Measurements from ENCODE around the gene KCNK5. TPM values are rescaled to one million over a fixed set of nuclear protein-coding genes. Genes with fewer than 3 reads are reported as not detected.

The KCNK5 gene
- total RNA-seq, 1 experiment from 2014 or later = 19.8 TPM

DNA sequence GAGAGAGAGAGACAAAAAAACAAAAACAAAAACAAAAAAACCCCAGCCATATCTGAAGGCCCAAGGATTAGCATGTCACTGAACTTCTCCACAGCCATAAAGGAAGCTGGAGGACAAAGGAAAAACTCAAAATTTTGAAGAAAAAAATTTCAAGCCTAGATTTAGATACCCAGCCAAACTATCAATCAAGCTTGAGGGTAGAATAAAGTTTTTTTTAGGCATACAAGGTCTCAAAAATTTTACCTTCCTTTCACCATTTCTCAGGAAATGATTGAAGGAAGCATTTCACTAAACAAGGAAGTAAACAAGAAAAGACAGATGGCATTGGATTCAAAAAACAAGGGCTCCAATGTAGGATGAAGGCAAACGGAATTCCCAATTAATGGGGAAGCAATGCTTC, 52.1 kb downstream of the KCNK5 start:
- BruUV-seq (replicated peaks) = no TSS peak
- H3K4me1 ChIP-seq = peaks cover 10% of the 10 kb centered on the region
- Mint-ChIP-seq H3K4me3 (ENCODE audit: unreplicated experiment) (no peak overlapping the region), H3K36me3 (ENCODE audit: insufficient read depth, unreplicated experiment) (no peaks in the 10 kb centered on the region), H3K9me3 (ENCODE audit: unreplicated experiment) (peaks cover 17% of the 10 kb centered on the region), H3K27ac (ENCODE audit: unreplicated experiment) (no peak overlapping the region), H3K4me1 (ENCODE audit: low read depth, unreplicated experiment) (peaks cover 7% of the 10 kb centered on the region), H3K27me3 (ENCODE audit: insufficient read depth, unreplicated experiment) (no peaks in the 10 kb centered on the region)
- H3K36me3 ChIP-seq (ENCODE audit: control insufficient read depth, insufficient read depth, low read length) = no peaks in the 10 kb centered on the region
- intact Hi-C loops (cut with micrococcal nuclease; ENCODE audit: unreplicated experiment) = no loop called here
- POLR2A ChIA-PET = no interaction called here
- no peaks in the 10 kb centered on the region for H3K27me3 ChIP-seq (replicated peaks; ENCODE audit: control insufficient read depth, insufficient read depth, low read length)
- TF ChIP-seq, protein P1, sequence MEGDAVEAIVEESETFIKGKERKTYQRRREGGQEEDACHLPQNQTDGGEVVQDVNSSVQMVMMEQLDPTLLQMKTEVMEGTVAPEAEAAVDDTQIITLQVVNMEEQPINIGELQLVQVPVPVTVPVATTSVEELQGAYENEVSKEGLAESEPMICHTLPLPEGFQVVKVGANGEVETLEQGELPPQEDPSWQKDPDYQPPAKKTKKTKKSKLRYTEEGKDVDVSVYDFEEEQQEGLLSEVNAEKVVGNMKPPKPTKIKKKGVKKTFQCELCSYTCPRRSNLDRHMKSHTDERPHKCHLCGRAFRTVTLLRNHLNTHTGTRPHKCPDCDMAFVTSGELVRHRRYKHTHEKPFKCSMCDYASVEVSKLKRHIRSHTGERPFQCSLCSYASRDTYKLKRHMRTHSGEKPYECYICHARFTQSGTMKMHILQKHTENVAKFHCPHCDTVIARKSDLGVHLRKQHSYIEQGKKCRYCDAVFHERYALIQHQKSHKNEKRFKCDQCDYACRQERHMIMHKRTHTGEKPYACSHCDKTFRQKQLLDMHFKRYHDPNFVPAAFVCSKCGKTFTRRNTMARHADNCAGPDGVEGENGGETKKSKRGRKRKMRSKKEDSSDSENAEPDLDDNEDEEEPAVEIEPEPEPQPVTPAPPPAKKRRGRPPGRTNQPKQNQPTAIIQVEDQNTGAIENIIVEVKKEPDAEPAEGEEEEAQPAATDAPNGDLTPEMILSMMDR (IDR thresholded peaks at IDR 0.05; ENCODE audit: insufficient read depth in 1 of 2, low read depth in 1 of 2, low read length in 1 of 2, severe bottlenecking in 1 of 2, unreplicated experiment in 1 of 2) = no peak
- no peak overlapping the region for H3K4me3 ChIP-seq (ENCODE audit: low read depth, low read length)
- CTCF ChIA-PET = interaction anchor here (1.1 kb wide), 1 partner anchor 9 kb away, joined by 3 read pairs; no protein-coding TSS in a partner anchor
- no peaks in the 10 kb centered on the region; the same call in 1 of the 2 replicates for H3K9me3 ChIP-seq
- DNase-seq = no peak

DNA sequence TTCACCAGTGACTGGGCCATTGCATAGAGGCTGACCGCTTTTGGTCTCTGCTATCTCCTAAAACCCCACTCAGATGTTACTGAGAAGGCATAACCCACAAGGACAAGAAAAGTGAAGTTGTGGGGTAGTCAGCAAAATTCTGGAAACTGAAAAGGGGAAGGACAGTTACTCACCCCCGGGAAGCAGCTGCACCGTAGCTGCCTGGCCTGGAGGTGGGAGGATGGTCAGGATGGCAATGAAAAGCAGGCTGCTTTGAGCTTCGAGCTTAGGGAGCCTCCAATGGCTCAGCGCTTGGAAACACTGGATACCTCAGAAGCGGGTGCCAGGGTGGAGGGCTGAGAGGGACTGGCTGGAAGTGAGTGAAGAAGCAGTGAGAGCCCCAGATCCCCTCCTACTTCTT, 56.0 kb downstream of the KCNK5 start:
- intact Hi-C loops (cut with micrococcal nuclease; ENCODE audit: unreplicated experiment) = no loop called here
- POLR2A ChIA-PET = interaction anchor here (0.6 kb wide), 1 partner anchor 107 kb away, joined by 3 read pairs; no protein-coding TSS in a partner anchor

DNA sequence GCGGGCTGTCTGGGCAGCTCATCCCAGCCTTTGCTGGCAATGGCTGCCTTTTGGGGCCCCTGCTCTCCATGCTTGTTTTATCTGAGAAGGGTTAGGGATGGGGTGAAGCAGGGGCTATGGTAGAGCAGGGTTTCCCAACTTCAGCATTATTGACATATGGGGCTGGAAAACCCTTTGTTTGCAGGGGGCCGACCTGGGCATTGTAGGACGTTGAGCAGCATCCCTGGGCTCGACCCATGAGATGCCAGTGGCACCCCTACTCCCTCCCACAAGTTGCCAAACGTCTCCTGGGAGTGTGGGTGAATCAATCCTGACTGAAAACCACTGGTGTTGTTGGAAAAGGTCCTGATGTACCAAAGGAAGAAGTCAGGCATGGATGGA, 56.9 kb downstream of the KCNK5 start:
- Histone ChIP-seq H3K36me3 (ENCODE audit: control insufficient read depth, insufficient read depth, low read length) (no peaks in the 10 kb centered on the region), H3K9me3 (no peaks in the 10 kb centered on the region; the same call in 1 of the 2 replicates), H3K4me3 (ENCODE audit: low read depth, low read length) (no peak overlapping the region), H3K4me1 (peaks cover 5% of the 10 kb centered on the region), H3K27me3 (replicated peaks; ENCODE audit: control insufficient read depth, insufficient read depth, low read length) (no peaks in the 10 kb centered on the region)
- Mint-ChIP-seq H3K9me3 (ENCODE audit: unreplicated experiment) (peaks cover 10% of the 10 kb centered on the region), H3K4me1 (ENCODE audit: low read depth, unreplicated experiment) (peaks cover under 1% of the 10 kb centered on the region), H3K36me3 (ENCODE audit: insufficient read depth, unreplicated experiment) (no peaks in the 10 kb centered on the region), H3K27ac (ENCODE audit: unreplicated experiment) (no peak overlapping the region), H3K27me3 (ENCODE audit: insufficient read depth, unreplicated experiment) (no peaks in the 10 kb centered on the region), H3K4me3 (ENCODE audit: unreplicated experiment) (no peak overlapping the region)
- BruUV-seq (replicated peaks) = no TSS peak
- ChIA-PET CTCF (no interaction called here), POLR2A (no interaction called here)
- no peak for DNase-seq
- intact Hi-C loops (cut with micrococcal nuclease; ENCODE audit: unreplicated experiment) = no loop called here
- TF ChIP-seq, protein P1 (IDR thresholded peaks at IDR 0.05; ENCODE audit: insufficient read depth in 1 of 2, low read depth in 1 of 2, low read length in 1 of 2, severe bottlenecking in 1 of 2, unreplicated experiment in 1 of 2) = no peak

More for the DNA sequence above, 56.0 kb downstream of the KCNK5 start:
- Mint-ChIP-seq H3K36me3 (ENCODE audit: insufficient read depth, unreplicated experiment) (no peaks in the 10 kb centered on the region), H3K27me3 (ENCODE audit: insufficient read depth, unreplicated experiment) (no peaks in the 10 kb centered on the region), H3K4me1 (ENCODE audit: low read depth, unreplicated experiment) (no peaks in the 10 kb centered on the region), H3K4me3 (ENCODE audit: unreplicated experiment) (no peak overlapping the region), H3K9me3 (ENCODE audit: unreplicated experiment) (peaks cover 17% of the 10 kb centered on the region), H3K27ac (ENCODE audit: unreplicated experiment) (no peak overlapping the region)
- Histone ChIP-seq H3K9me3 (no peaks in the 10 kb centered on the region; the same call in 1 of the 2 replicates), H3K36me3 (ENCODE audit: control insufficient read depth, insufficient read depth, low read length) (no peaks in the 10 kb centered on the region), H3K4me3 (ENCODE audit: low read depth, low read length) (no peak overlapping the region), H3K27me3 (replicated peaks; ENCODE audit: control insufficient read depth, insufficient read depth, low read length) (no peaks in the 10 kb centered on the region), H3K4me1 (no peaks in the 10 kb centered on the region)
- CTCF ChIA-PET = no interaction called here
- BruUV-seq (replicated peaks) = no TSS peak
- TF ChIP-seq, protein P1 (IDR thresholded peaks at IDR 0.05; ENCODE audit: insufficient read depth in 1 of 2, low read depth in 1 of 2, low read length in 1 of 2, severe bottlenecking in 1 of 2, unreplicated experiment in 1 of 2) = no peak
- DNase-seq = no peak

Data from Caco-2 (cell line).